Fibroblast of skin of abdomen (primary cell): ENCODE results near the gene WDR4.
"Not testable (repeated sequence)": the region's sequence is repeated elsewhere in the genome, so short reads cannot be mapped to it uniquely, and the experiment has no call there.

Experiments used
- DNase-seq: peaks from one replicate; pipeline ENCODE4 v3.0.0-alpha.2; 2013

WDR4 gene

GRCh38 chr21:42878678-42878992, 704 bp downstream of the WDR4 start:
- DNase-seq = no peak

DNA sequence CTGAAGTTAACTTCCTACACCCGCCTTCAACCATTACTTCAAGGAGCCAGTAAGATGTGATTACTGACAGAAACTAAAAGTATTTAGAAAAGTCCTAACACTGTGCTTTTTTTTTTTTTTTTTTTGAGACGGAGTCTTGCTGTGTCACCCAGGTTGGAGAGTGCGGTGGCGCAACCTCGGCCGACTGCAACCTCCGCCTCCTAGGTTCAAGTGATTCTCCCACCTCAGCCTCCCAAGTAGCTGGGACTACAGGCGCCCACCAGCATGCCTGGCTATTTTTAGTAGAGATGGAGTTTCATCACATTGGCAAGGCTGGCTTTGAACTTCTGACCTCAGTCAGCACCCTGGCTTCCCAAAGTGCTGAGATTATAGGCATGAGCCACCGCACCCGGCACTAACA, 3.5 kb downstream of the WDR4 start:
- not testable (repeated sequence) for DNase-seq

- DNase-seq = no peak
Measured at GRCh38 chr21:42873096-42873495, 6.2 kb downstream of the WDR4 start.

DNA sequence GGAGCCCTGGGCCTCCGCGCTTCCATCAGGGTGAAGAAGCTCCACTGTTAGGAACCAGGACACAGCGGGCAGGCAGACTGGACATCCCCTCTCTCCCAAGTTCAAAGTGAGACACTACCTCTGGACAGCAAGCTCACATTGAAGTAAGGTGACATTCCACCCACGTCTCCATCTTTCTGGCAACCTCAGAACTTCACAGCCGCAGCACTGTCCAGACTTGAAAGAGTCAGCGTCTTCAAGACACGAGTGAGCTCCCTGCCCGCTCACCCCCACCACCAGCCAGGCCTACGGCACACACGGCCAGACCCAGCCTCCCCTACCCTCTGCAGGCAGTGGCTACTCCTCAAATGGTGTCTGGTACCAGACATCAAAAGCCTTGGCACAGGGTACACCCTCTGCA, 11.1 kb downstream of the WDR4 start:
- no peak for DNase-seq

GRCh38 chr21:42865776-42866160, 13.6 kb downstream of the WDR4 start:
- no peak for DNase-seq

DNA sequence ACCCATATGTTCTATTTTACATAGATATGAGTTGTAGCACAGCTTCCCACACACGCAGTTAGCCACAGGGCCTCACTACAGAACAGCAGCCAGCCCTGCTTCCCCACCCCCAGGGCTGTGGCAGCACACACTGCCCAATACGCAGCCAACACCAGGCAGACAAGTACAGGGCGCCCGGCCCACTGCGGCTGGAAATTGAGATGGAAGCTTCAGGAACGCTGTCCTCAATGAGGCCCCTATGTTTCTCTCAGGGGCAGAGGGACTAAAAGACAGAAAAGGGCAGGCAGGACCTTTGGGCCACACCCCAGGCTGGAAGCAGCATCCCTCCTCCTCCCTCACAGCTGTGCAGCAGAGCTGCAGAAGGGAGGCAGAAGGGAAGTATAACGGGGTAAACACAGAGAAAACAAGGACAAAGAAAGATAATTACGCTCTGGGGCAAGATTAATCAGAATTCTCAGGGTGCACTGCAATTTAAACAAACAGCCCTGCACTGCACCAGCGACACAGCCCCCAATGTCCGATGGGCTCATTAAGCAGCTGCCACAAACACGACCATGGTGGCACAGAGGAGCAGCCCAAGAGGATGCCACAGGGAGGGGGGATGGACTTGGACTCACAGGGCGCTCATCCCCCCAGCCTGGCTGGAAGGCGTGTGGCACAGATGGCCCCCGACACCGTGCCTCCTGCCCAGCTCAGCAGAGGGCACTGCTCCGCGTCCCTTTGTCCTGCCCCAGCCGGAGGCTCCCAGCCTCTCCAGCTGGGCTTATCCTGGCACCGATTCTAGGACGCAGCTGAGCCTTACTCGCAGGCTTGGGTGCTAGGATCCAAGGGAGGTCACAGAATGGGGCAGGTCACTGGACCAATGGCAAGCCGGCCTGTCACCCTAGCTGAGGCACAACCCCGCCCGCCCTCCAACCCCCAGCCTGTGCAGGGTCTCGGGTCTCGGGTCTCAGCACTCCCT, 14.2 kb downstream of the WDR4 start:
- DNase-seq = no peak

- no peak for DNase-seq
Measured at GRCh38 chr21:42864286-42864685, 15.1 kb downstream of the WDR4 start.

DNA sequence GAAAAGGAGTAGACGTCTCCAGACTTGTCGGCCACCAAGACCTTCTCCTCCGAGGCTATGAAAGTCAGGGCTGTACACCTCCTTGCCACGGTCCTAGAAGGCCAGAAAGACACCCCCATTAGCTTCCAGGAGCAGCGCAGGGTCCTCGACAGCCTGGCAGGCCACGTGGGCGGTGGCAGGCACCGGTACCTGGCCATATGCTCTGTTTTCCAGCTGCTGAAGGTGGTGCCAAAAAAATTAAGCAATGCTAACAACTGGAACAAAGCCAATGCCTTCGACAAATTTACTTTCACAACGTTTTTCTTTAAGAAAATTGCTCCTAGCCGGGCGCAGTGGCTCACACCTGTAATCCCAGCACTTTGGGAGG, 15.9 kb downstream of the WDR4 start:
- no peak for DNase-seq

DNA sequence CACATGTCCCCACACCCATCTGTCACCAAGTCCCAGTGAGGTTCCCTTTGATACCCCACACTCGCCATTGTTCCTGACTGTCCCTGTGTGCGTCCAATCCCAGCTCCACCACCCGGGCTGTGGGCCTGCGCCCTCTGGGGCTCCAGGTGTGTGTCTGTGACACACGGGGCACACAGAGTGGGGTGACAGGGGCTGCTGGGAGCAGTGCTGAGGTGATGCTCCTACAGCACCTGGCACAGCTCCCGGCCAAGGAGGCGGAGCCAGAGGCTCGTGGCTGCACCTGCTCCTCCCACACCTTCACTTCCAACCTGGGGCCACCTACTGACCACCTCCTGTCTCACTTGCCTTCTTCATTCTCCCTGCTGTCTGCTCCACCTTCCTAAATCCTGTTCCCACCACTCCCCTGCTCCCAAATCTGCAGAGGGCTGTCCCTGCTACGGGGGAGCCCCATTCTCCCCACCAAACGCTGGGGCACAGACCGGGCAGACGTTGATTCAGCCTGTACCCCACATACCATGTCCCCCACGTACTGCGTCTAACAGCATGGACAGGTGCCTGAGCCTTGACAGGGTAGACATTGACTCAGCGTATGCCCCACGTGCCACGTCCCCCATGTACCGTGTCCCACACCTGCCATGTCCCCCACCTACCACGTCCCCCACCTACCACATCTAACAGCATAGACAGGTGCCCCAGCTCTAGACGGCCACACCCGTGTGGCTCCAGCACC, 16.4 kb downstream of the WDR4 start:
- no peak for DNase-seq

DNA sequence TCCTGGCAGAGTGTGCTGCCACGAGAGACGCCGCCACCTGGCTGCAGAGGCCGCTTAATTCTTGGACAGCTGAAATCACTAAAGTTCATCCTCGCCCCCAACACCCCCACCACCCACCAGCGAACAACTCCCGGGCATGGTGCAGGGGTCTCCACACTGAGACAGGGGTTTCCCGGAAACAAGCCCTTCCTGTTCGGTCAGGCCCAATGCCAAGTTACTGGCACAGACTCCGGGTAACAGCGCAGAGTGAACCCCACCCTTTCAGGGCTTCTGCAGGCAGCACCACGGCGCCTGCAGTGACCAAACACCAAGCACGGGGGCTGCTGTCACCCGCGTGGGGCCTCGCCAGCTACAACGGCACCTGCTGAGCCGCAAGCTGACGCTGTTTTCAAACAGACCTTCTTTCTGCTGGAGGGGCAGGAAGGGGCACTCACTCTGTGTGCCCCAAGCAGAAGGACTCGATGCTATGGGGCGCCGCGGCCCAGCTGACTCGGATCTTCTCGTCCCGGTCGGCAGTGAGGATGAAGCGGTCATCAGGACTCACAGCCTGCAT, 17.4 kb downstream of the WDR4 start:
- no peak for DNase-seq

GRCh38 chr21:42861311-42861847, 18.0 kb downstream of the WDR4 start:
- DNase-seq = no peak

DNA sequence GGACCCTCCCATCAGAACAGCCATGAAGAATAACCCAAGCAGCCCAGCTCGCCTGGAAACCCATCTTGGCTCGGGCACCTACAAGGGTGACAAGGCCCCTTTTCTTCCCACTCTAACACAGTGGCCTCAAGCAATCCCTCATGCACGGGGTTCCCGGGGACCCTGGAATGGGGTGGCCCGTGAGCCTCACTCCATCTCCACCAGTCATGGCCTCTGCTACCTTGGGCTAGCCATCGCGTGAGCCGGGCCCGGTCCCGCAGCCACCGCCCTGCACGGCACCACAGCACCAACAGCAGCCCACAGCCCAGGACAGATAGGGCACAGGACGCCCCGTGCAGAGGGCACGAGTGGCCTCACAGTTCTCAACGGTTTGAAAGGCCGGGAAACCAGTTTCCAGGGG, 19.0 kb downstream of the WDR4 start:
- no peak for DNase-seq

DNA sequence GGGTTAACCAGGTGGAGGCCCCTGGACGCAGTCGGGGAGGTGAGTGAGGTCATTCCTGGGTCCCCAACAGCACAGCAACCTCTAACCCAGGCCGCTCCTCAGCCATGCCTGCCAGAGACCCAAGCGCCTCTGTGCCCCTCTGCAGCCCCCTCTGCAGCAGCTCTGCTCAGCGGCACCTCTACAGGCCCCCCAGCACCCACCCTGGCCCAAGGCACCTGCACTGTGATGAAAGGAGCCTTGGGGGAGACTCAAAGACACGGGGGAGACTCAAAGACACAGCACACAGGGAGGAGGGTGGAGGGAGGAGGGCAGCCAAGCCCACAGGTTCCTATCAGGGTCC, 19.5 kb downstream of the WDR4 start:
- DNase-seq = no peak

DNA sequence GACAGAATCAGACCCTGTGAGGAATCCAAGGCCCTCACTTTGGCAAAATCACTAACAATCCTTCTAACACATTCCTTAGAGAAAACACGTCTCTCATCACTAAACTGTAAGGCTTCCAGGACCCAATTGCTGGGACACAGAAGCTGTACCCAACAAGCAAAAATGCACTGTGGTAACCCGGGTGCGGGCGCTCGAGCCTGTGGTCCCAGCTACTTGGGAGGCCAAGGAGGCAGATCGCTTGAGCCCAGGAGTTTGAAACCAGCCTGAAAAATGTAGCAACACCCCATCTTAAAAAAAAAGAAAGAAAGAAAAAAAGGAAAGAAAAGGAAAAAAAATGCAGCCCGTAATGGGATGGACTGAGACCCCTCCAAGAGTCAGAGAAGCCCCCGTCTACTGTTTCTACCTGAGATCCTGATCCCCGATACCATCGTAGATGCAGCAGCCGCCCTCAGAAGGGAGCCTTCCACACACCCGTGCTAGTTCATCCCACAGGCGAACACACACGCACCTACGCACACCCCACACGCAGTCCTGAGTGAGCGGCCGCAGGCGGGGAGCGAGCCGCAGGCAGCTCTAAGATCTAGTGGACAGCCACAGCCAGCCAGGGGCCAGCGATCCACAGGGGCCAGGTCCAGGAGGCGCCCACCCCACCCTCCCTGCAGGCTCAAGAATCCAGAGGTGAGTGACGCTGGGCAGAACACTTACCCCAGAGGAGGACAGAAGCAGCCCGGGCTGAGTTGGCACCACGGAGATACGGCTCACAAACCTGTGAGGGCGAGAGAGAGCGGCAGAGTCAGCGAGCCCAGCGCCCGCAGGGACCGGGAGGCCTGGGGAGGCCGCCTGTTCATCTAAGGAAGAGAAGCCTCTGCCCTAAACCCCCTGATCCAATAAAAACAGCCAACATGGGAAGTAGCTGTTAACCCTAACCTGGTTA, 20.1 kb downstream of the WDR4 start:
- DNase-seq = no peak

DNA sequence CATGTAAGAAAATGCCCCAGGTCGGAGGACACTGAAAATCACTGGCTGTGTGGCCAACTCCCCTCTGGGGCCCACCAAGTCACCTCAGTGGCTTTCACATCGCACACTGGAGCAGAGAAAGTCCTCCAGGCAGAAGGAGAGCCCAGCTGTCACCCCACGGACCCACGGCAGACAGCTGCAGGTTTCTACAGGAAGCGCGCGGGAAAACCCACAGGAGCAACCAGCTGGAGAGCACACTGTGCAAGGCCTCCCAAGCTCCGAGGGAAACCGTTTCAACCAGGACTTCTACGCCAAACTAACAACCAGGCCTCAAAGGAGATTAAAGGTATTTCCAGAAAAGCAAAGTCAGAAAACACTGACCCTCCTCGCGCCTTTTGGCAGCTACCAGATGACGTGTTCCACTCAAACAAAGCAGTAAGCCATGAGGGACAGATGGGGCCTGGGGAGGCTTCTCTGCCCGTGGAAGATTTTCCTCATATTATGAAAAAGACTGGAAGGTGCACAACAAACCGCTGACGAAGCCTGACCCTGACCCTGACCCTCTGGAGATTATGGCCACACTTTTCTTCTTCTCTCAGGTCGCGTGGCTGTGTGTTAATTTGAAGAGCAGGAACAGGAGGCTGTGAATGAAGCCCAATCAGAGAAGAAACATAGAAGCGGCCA, 21.0 kb downstream of the WDR4 start:
- no peak for DNase-seq

DNA sequence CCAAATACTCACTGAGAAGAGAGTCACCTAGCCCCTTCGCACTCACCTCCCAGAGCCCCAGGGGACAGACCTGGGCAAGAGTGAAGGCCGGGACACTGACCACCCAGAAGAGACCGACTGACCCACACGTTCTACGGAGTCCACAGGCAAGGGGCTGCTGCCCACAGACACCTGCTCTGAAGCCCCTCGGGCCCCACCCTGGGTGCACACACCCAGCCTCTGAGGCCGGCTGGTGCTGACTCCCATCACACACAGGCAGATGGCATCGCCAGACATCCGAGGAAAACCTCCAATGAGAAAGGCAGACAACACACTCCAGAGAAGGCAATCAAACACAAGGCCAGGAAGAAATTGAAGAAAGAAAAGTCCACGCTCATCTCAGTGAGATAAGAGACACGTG, 22.1 kb downstream of the WDR4 start:
- no peak for DNase-seq

- DNase-seq = no peak
Measured at GRCh38 chr21:42855937-42856335, 23.4 kb downstream of the WDR4 start.

DNA sequence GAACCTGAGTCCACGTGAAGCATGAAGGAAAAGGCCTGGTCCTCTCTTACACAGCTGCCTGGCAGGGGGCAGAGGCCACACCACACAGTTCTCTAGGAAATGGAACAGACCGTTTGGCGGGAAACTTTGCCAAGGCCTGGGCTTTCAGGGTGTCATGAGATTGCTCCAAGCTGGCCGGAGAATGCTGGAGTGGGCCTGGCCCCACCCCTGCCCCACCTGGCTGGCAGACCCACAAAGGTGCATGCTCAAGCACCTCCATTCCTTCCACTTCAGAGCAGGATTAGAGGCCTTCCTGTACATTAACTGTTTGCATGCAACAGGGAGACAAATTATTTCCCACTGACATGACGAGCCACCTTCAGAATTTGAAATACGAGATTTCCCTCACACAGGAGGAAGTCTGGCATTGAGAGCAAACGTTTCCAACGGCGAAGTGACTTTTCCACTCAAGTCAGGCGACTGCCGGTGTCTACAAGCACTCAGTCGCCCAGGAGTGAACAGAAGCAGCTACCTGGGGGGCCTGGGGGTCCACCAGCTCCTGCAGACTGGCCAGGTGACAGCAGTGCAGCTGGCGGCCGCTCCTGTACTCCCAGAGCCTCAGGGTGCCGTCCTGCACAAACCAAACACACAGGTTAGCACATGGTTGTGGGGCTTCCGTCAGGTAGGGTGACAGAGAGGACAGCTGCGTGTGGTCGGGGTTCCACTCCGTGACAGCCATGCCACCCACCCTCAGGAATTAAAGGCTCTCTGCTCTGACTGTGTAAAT, 24.0 kb downstream of the WDR4 start:
- no peak for DNase-seq

DNA sequence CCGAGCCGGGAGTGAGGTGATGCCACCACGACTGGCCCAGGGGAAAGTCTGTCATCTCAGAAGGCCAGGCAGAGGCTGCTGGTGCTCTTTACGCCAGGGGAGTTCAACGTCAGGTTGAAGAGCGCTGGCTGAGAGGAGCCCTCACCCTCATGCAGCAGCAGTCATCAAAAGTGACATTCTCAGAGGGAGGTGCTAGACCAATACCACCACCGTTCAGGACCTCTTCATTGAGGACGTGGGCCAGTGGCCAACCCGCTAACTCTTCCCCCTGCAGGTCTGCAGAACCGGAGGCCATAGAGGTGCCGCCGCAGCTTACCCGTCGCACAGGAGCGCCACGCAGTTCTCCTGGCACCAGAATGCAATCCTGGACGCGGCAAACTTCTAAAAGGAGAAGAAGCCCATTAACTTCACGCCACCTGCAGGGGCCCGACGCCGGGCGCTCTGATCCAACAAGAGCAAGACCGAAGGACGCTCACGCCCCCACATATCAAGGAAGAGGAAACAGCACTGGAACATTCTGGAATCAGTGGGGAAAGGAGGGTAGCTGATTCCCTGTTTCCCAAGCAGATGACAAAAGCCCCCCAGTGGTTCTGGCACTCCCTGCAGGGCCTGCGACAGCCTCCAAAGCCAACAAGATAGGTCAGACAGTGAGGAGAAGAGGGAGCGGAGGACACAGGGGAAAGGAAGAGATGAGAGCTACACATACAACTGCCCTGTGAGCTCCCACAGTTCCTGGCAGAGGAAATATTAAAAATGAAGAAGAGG, 24.9 kb downstream of the WDR4 start:
- DNase-seq = no peak

- no peak for DNase-seq
Measured at GRCh38 chr21:42853621-42854020, 25.7 kb downstream of the WDR4 start.
